ENCODE data around the gene DST.

The DST gene

DNA sequence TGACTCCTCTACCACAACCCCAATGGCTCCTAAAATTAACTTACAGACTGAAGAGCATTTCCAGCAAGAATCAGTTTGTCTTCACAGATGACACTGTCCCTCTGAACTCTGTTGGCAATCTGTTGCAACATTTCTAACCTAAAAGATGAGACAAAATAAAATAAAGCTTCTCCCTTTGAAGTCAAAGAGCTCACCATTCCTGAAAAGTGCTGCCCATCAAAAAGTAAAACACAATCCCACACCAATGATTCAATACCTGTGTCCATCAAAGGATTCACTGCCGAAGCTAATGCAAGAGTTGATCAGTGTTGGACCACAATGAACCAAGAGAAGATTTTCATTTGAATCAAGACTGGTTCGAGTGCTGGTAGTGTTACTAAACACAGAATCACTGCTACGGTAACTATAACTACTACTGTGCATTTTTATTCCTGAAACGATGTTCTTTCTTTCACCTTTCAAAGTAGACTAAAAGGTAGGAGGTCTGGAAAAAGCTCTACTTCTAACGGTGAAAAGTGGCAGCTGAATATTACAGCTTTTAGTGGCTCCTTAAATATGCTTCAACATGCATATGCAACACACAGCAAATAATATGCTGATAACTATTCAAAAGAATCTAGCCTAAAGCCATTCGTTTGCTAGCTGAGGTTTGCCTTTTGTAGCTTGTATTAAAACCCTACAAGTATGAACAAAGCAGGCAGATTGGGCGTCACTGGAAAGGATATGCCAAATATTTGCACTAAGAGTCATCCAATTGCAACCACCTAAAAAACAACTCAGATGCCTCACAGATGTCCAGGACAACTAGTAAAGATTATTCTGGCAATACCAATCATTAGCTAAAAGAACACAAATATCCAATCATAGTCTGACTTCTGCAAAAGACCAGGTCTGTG lies at the start of gene DST:
Gene DST, minus strand, starts transcription at position 524 of the 896 bp plus-strand sequence.
- DNase-seq (ENCODE audit: low spot score), result no peak

- DNase-seq (ENCODE audit: low spot score), result no peak
Measured at GRCh38 chr6:56691814-56692213, 49.1 kb upstream of the DST start.

- DNase-seq (ENCODE audit: low spot score), result no peak
Measured at GRCh38 chr6:56691286-56691595, 48.6 kb upstream of the DST start.

DNA sequence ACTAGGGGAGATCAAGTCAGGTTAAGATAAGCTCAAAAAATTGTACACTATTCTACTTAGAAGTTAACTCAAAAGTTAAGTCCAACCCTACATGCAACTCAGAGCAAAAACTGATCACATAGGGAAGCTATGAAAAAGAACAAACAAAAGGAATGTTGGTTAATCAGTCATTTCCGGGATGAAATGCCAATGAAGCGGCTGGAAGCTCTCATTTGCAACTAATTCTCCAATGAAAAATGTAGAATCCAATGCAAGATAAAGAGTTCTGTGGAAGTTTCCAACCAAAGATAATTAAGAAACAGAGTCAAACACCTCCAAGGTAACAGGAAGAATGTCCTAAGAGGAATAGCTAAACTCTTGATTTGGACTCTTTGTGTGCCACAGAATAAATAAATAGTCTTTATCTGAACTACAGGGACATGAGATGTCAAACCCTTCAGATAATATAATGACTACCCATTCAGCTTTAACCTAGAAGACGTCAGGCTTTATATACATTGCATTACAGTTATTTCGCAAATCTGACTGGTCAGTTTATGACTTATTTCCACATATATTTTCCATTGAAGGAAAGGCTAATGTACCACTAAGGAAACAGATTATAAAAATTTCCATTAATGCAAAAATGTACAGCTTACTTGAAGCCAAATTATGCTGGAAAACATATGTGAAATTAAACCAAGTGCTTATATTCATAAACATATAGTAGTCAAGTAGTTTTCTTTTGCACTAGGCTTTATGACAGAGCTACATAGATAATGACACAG lies 48.0 kb upstream of the DST start:
- no peak for DNase-seq (ENCODE audit: low spot score)

DNA sequence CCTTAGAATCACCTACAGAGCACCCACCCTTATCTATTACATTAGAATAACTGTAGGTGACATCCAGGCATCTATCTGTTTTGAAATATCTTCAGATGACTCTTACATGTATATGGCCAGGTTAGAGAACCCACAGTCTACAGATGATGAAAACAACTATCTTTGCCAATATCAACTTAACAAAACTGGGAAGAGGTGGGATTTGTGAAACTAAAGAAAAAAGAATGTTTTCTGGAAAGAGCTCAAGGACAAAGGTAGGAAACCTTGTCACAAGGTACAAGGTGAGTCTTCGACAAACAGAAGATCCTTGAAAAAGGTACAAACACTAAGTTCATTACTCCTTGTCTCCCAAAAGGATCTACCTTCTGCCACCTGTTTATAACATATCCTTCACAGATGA lies 47.0 kb upstream of the DST start:
- DNase-seq (ENCODE audit: low spot score), result no peak

GRCh38 chr6:56689114-56689513 lies 46.4 kb upstream of the DST start:
- no peak for DNase-seq (ENCODE audit: low spot score)

GRCh38 chr6:56688521-56688920 lies 45.8 kb upstream of the DST start:
- DNase-seq (ENCODE audit: low spot score), result no peak

DNA sequence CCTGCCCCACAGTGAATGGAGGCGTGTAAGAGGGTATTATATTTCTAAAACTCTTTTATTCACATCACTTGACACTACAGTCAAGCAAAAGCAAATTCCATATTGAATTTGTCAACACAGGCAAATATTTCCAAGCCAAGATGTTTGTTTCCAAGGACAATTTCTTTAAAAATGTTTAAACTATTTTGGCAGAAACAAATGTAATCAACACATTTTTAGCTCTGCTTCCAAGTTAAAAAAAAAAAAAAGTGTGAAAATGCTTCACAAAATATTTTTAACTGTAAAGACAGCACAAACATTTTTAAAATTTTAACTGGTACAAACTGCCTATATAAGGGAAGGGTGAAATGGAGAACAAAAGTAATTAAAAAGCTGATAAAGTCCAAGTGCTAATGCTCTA lies 44.9 kb upstream of the DST start:
- DNase-seq (ENCODE audit: low spot score), result no peak

DNA sequence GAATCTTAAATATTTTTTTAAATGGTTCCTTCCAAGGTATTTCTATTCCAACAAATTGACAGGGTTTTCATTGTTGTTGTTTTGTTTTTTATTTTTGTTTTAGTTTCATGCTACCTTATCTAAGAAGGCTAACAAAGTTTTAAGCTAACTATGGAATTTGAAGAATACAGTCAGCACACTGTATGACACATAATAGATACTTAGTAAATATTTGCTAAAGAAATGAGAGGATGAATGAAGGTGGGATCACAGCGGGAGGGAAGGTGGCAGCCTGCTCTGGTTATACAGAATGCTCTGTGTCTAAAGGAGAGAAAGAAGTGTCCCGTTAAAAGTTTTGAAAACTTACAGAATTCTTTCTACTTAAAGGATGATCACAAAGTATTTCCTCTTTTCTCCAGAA lies 43.7 kb upstream of the DST start:
- no peak for DNase-seq (ENCODE audit: low spot score)

DNA sequence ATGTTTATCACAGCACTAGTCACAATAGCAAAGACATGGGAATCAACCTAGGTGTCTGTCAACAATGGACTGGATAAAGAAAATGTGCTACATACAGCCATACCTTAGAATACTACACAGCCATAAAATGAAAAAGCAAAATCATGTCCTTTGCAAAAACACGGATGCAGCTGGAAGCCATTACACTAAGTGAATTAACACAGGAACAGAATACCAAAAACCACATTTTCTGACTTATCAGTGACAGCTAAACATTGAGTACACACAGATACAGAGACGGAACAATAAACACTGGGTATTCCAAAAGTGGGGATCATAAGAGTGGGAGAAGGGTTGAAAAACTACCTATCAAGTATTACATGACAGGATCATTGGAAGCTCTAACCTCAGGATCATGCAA lies 43.3 kb upstream of the DST start:
- no peak for DNase-seq (ENCODE audit: low spot score)

DNA sequence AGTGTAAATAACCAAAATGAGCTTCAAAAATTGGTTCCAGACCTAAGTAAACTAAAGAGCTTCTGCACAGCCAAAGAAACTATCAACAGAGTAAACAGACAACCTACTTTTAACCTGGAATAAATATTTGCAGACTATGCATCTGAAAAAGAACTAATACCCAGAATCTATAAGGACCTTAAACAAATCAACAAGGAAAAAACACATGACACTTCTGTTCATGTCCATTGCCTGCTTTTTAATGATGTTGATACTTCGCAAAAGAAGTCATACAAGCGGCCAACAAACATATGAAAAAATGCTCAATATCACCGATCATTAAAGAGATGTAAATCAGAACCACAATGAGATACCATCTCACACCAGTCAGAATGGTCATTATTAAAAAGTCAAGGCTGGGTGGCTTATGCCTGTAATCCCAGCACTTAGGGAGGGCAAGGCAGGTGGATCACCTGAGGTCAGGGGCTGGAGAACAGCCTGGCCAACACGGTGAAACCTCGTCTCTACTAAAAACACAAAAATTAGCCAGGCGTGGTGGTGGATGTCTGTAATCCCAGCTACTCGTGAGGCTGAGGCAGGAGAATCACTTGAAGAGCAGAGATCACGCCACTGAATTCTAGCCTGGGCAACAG lies 42.5 kb upstream of the DST start:
- no peak for DNase-seq (ENCODE audit: low spot score)

DNA sequence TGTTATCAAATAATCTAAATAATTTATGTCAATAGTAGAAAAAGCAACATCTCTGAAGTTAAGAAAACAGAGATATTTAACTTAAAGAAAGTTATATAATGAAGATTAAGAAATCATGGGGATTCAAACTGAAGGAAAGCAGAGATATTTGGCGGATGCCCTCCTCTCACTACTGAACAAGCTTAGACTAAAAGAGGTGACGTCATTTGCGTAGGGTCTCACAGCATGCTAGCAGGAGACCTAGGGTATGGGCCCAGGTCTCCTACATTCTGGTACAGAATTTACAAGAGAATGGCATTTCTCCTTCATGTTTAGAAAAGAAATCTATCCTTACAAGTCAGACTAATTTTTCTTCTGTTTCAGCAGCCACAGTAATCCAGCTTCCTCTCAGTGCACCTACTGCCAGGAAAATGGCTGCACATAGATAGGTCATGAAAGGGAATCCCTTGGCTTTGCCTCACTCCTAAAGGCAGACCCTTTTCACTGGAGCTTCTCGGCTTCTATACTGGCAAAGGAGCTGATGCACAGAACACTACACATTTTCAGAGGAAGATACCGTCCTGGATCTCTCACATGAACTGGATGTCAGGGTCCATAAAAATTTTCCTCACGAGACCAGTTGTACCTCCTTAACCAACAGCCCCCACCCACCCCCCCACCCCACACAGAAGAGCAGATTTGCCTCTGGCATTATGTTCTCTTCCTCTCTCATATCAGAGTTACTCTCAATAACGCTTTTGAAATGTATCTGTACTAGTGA lies 41.8 kb upstream of the DST start:
- no peak for DNase-seq (ENCODE audit: low spot score)

DNA sequence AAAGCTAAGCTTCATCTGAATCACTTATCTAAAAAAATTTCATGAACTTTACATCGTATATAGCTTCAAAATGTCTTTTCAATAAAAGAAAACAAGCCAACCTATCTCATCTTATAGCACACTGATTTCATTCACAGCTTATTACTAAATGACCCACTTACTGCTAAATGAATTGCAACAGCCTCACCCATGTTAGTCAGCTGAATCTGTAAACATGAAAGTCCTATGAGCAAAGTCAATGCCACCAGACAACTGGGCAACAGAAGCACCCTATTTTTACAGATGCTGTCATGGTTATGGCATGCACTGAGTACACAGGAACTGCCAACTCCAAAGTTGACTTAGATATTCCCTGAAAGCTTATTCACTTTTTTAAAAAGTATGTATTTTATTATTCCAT lies 41.2 kb upstream of the DST start:
- no peak for DNase-seq (ENCODE audit: low spot score)

DNA sequence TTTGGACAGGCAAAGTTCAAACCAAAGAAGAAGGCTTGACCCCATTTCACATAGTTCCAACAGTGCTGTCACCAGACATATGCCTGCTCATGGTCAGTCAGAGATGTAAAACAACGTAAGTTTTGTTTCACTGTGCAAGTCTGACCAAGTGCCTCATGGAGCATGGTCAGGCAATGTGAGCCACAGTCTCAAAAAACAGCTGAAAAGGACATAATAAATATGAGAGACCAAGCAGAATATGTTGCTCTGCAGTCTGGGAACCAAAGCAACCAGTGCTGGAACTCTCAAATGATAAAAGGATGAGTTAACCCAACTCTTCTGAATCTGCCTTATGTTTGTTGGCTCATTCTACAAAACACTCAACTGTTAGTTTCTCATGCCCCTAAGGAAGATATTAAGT lies 39.9 kb upstream of the DST start:
- DNase-seq (ENCODE audit: low spot score), result no peak

DNA sequence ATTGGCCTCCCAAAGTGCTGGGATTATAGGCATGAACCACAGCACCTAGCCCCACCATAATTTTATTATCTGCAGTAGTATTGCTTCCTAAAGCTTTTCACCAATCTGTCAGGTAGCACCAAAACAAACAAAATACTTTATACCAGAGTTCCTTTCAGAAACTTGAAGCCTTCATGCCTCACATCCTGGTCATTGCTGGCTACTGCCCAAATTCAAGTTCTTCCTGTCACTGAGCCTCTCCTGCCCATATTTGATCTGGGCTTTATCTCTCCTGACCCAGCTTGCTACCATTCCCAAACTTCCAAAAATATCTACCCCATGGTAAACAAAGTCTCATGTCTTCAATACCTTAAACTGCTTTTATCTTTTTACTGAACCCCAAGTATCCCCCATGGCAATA lies 34.9 kb upstream of the DST start:
- no peak for DNase-seq (ENCODE audit: low spot score)

- peak; percentile 66 for DNase-seq (ENCODE audit: low spot score)
Measured at GRCh38 chr6:56671651-56672461, 29.2 kb upstream of the DST start.

DNA sequence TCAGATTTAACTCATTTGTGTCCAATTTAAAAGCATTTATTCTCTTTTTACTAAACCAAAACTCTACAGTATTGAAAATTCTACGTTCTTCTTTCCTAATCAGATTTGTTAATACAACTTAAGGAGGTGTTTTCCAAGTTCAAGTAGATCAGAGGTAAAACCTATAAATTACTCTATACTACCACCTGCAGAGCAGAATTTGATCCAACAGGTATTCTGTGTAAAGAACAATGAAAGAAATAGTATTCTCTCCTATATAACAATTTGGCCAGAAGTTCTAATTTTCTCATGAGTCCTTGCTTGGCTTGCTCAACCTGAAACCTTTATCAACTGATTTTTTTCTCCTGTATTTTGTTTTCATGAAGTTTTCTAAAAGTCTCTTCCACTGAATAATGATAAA lies 28.5 kb upstream of the DST start:
- DNase-seq (ENCODE audit: low spot score), result no peak

DNA sequence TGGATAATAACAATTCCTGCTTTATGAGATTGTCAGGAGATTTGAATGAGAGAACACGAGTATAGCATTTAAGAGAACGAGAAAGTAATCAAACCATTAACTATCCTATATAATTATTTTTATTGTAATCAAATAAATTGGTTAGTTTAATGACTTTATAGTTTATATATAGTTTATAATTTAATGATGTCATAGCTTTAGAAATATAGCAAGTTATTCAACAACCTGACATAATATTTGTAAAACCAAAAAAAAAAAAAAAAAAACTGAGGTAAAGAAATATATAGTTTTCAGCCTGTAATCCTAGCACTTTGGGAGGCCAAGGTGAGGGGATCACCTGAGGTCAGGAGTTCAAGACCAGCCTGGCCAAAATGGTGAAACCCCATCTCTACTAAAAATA lies 26.4 kb upstream of the DST start:
- DNase-seq (ENCODE audit: low spot score), result no peak

GRCh38 chr6:56668158-56668557 lies 25.5 kb upstream of the DST start:
- DNase-seq (ENCODE audit: low spot score), result no peak

- no peak for DNase-seq (ENCODE audit: low spot score)
Measured at GRCh38 chr6:56667336-56667735, 24.6 kb upstream of the DST start.

GRCh38 chr6:56664029-56664428 lies 21.3 kb upstream of the DST start:
- no peak for DNase-seq (ENCODE audit: low spot score)

GRCh38 chr6:56663344-56663743 lies 20.7 kb upstream of the DST start:
- no peak for DNase-seq (ENCODE audit: low spot score)
